ENCODE measurements around the gene VPS13D. TPM values are rescaled to one million over a fixed set of nuclear protein-coding genes. Genes with fewer than 3 reads are reported as not detected.

VPS13D gene
- total RNA-seq, 2 donors from 2014 or later: 54.0 to 63.3 TPM

DNA sequence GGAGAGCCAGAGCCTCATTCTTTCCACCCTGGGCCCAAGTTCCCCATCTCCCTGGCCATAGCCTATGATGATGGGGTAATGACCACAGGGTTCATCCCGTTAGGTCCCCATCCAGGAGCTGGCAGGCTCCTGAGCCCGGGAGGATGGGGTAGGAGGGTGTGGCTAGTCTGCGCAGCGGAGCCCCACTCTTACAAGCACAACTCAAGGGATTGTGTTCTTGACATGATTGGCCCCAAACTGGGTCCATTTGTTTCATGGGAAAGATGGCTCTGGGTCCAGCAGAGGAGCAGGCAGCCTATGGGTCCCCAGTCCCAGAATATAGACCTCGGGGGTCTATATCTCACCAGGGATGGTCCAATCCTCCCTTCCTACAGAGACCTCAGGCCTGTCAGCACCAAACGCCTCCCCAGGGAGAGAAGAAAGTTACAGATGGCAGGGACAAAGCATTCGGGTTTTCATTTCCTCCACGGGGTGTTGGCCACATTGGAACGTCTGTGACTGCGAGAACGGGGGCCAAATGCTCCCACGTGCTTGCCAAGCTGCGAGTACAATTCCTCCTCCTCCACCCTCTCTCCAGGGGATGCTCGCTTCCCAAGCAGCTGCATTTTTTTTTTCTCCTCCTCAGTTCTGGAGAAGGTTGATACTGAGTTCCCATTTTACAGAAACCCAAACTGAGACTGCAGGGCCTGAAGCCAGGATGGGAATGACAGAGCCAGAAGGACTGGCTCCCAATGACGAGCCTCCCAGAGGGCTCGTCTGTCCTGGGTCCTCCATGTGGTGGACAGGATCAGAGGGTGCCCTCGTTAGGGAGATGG is 317.1 kb downstream of the VPS13D start:
- TF ChIP-seq, protein P1, sequence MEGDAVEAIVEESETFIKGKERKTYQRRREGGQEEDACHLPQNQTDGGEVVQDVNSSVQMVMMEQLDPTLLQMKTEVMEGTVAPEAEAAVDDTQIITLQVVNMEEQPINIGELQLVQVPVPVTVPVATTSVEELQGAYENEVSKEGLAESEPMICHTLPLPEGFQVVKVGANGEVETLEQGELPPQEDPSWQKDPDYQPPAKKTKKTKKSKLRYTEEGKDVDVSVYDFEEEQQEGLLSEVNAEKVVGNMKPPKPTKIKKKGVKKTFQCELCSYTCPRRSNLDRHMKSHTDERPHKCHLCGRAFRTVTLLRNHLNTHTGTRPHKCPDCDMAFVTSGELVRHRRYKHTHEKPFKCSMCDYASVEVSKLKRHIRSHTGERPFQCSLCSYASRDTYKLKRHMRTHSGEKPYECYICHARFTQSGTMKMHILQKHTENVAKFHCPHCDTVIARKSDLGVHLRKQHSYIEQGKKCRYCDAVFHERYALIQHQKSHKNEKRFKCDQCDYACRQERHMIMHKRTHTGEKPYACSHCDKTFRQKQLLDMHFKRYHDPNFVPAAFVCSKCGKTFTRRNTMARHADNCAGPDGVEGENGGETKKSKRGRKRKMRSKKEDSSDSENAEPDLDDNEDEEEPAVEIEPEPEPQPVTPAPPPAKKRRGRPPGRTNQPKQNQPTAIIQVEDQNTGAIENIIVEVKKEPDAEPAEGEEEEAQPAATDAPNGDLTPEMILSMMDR (IDR thresholded peaks at IDR 0.05): no peak
- TF ChIP-seq POLR2A (IDR thresholded peaks at IDR 0.05): no peak
- intact Hi-C loops (cut with DNase I): no loop called here
- no peak for DNase-seq
- ATAC-seq: no peak
- Histone ChIP-seq H3K36me3 (replicated peaks in 1 of 2; ENCODE audit: insufficient read depth in 1 of 2, low read depth in 2 of 2) (no peaks in the 10 kb centered on the region), H3K27me3 (no peaks in the 10 kb centered on the region), H3K4me3 (no peak overlapping the region), H3K27ac (no peak overlapping the region), H3K4me1 (peaks cover 25% of the 10 kb centered on the region), H3K9me3 (no peaks in the 10 kb centered on the region)
- 71 to 84% methylated on average over 13 to 17 of the region's 17 CpGs for WGBS, 2 donors

DNA sequence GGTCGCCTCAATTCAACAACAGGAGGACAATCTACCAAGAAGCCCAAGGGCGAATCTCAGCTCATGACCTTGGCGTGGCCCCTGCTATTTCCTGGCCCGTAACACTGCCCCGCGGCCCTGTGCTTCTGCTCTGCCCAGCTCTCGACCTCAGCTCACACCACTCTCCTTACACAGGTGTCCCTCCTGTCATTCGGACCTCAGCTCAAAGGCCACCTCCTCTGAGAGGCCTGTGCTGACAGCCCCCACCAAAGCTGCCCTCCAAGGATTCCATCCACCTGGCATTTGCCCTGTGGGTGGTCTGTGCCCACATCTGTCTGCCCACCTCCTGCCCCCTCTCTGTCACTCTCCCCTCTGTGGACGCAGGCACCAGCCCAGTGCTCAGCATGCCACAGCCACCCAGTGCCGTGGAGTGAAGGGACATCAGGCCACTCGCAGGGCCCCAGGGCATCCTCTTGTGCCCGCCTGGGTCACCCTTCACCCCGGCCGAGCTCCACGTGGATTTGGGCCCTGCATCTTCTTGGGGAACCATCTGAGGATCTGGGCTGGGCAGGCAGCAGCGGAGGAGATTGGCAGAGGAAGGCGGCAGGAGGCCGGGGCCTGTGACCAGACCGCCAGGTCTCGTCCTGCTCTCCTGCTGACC is 317.9 kb downstream of the VPS13D start:
- Histone ChIP-seq H3K4me1 (peaks cover 25% of the 10 kb centered on the region), H3K4me3 (no peak overlapping the region), H3K27ac (no peak overlapping the region), H3K27me3 (no peaks in the 10 kb centered on the region), H3K9me3 (no peaks in the 10 kb centered on the region), H3K36me3 (replicated peaks in 1 of 2; ENCODE audit: insufficient read depth in 1 of 2, low read depth in 2 of 2) (no peaks in the 10 kb centered on the region)
- intact Hi-C loops (cut with DNase I): no loop called here
- ATAC-seq (no peak), DNase-seq (no peak)
- no peak for TF ChIP-seq POLR2A (IDR thresholded peaks at IDR 0.05)
- TF ChIP-seq, protein P1 (IDR thresholded peaks at IDR 0.05): no peak
- WGBS, 2 donors: 90 to 93% methylated on average over 19 to 20 of the region's 20 CpGs

DNA sequence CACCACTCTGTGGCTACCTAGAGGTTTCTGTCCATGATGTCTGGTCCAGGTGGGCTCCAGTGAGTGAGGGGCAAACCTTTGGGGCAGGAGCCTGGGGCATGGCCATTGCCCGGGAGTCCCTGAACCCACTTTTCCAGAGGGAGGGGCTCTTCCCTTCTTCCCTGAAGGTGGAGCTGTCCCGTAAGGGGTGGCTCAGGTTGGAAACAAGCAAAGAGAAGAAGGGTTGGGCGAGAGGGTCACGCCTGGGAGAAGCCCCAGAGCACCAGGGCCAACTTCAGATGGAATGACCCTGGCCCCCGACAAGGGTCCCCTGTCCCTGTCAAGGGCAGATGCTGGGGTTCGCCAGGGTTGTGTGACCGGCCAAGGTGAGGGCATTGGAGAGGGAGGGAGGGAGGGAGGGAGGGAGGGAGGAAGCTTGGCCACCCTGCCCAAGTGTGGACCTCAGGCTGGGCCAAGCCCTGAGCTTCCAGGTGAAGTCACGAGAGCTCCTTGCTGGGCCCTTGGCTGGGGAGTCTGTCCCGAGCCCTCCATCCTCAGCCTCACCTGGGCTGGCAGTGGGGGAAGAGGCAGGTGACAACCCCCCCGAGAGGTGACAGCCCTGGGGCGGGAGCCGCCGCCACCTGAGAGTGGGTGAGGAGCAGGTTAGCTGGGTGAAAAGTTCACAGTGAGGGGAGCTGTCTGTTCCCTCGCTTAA is 318.6 kb downstream of the VPS13D start:
- Histone ChIP-seq H3K4me1 (peaks cover 25% of the 10 kb centered on the region), H3K4me3 (no peak overlapping the region), H3K27ac (no peak overlapping the region), H3K27me3 (no peaks in the 10 kb centered on the region), H3K9me3 (no peaks in the 10 kb centered on the region), H3K36me3 (replicated peaks in 1 of 2; ENCODE audit: insufficient read depth in 1 of 2, low read depth in 2 of 2) (no peaks in the 10 kb centered on the region)
- no peak for TF ChIP-seq POLR2A (IDR thresholded peaks at IDR 0.05)
- TF ChIP-seq, protein P1 (IDR thresholded peaks at IDR 0.05): no peak
- intact Hi-C loops (cut with DNase I): no loop called here
- no peak for ATAC-seq
- DNase-seq: no peak
- 94 to 96% methylated on average over 8 to 11 of the region's 14 CpGs for WGBS, 2 donors

DNA sequence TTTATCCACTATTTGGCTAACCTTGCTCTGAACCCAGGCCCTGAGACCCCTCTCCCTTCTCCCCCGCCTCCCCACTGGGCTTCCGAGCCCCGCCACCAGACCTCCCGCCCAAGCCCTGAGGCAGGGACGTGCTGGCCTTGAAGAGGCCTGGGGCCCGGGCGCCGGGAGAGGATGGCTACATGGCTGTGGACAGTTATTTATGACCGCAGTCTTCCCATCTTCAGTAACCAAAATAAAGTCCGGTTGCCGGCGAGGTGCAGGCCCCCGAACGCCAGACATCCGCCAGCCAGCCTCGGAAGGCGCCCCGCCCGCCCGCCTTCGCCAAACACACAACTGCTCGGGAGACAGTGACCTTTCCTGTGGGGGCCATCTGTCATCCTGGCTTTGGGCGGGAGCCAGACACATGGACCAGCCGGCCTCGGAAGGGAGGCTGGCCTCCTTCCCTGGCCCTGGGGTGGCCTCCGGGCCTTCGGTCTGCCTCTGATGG is 319.2 kb downstream of the VPS13D start:
- H3K36me3 ChIP-seq (replicated peaks in 1 of 2; ENCODE audit: insufficient read depth in 1 of 2, low read depth in 2 of 2): no peaks in the 10 kb centered on the region
- no peaks in the 10 kb centered on the region for H3K27me3 ChIP-seq
- intact Hi-C loops (cut with DNase I): no loop called here
- DNase-seq (peak in 2 of 4 donors; percentile 29 to 41), ATAC-seq (no peak)
- no peaks in the 10 kb centered on the region for H3K9me3 ChIP-seq
- H3K4me3 ChIP-seq: no peak overlapping the region
- WGBS, 2 donors: 62 to 79% methylated on average over 20 to 25 of the region's 27 CpGs
- TF ChIP-seq, protein P1 (IDR thresholded peaks at IDR 0.05): no peak
- TF ChIP-seq POLR2A (IDR thresholded peaks at IDR 0.05): no peak
- H3K27ac ChIP-seq: peak overlapping the region in 1 of 4 donors; percentile 5
- peaks cover 20% of the 10 kb centered on the region for H3K4me1 ChIP-seq

Data from body of pancreas (tissue), 4 donors.